ENCODE data around the gene KMT2D.

The KMT2D gene

GRCh38 chr12:49012739-49013138, 47.9 kb downstream of the KMT2D start:
- no peak for DNase-seq

Data from NCI-H1092 (cell line).